K562 (cell line): ENCODE data around the gene GNAT2. TPM values are rescaled to one million over a fixed set of nuclear protein-coding genes. Genes with fewer than 3 reads are reported as not detected.

Experiments used
- CC2D1A ChIP-seq: fragments of 450-650 bp; IDR thresholded peaks from 2 replicates; pipeline ENCODE4 v1.6.1; 2017; ENCODE audit warnings: mild to moderate bottlenecking
- CEBPB ChIP-seq: fragments of 450-650 bp; IDR thresholded peaks from 2 replicates; pipeline ENCODE4 v1.6.1; 2016; ENCODE audit warnings: missing genetic modification characterization, missing compliant biosample characterization
- CTBP1 ChIP-seq: fragments of 450-650 bp; IDR thresholded peaks from 2 replicates; pipeline ENCODE4 v1.6.1; 2016; ENCODE audit warnings: borderline replicate concordance
- EGR1 ChIP-seq: fragments of 450-650 bp; conservative IDR thresholded peaks from 2 replicates; pipeline ENCODE4 v1.6.1; 2017; ENCODE audit warnings: mild to moderate bottlenecking
- FOXA1 ChIP-seq: fragments of 450-650 bp; IDR thresholded peaks from 2 replicates; pipeline ENCODE4 v1.6.1; 2016; ENCODE audit warnings: mild to moderate bottlenecking, borderline replicate concordance
- HDAC8 ChIP-seq: fragments of 450-650 bp; IDR thresholded peaks from 2 replicates; pipeline ENCODE4 v1.6.1; 2016; ENCODE audit warnings: mild to moderate bottlenecking, missing genetic modification characterization, moderate library complexity, missing compliant biosample characterization
- L3MBTL2 ChIP-seq: fragments of 450-650 bp; IDR thresholded peaks from 2 replicates; pipeline ENCODE4 v1.6.1; 2016; ENCODE audit warnings: mild to moderate bottlenecking, moderate library complexity
- MTA3 ChIP-seq: fragments of 450-650 bp; formaldehyde crosslinking; IDR thresholded peaks from 2 replicates; pipeline ENCODE4 v1.6.1; 2017; ENCODE audit warnings: mild to moderate bottlenecking, borderline replicate concordance
- PKNOX1 ChIP-seq: fragments of 450-650 bp; IDR thresholded peaks from 2 replicates; pipeline ENCODE4 v1.6.1; 2016
- SETDB1 ChIP-seq: IDR thresholded peaks from one replicate; pipeline ENCODE4 v1.6.1; 2012; ENCODE audit warnings: low read length, control low read depth, inconsistent platforms
- SNRNP70 ChIP-seq: fragments of 200-400 bp; formaldehyde crosslinking; optimal IDR thresholded peaks from 2 replicates; pipeline ENCODE3; 2017; ENCODE audit warnings: low read depth, low read length
- TEAD1 ChIP-seq, 2 experiments: fragments of 450-650 bp in 1 of 2; sonication (generic) in 1 of 2; formaldehyde crosslinking; IDR thresholded peaks; 2 replicates each; pipeline versions ENCODE4 v1.4.0 to v1.8.0; 2020 to 2022; ENCODE audit warnings: mild to moderate bottlenecking in 2 of 2, missing genetic modification reagents in 1 of 2
- THRB ChIP-seq: fragments of 450-650 bp; formaldehyde crosslinking; conservative IDR thresholded peaks from 2 replicates; pipeline ENCODE4 v1.4.0; 2022; ENCODE audit warnings: mild to moderate bottlenecking, missing genetic modification characterization
- WHSC1 ChIP-seq: IDR thresholded peaks from one replicate; pipeline ENCODE4 v1.6.1; 2012; ENCODE audit warnings: low read length, control low read depth, inconsistent platforms
- ZBTB2 ChIP-seq: fragments of 450-650 bp; IDR thresholded peaks from 2 replicates; pipeline ENCODE4 v1.6.1; 2016; ENCODE audit warnings: antibody characterized with exemption
- ZBTB34 ChIP-seq: fragments of 250-450 bp; sonication (Bioruptor Pico); IDR thresholded peaks from 2 replicates; pipeline ENCODE4 v1.8.0; 2021; ENCODE audit warnings: mild to moderate bottlenecking, moderate library complexity
- ZBTB7A ChIP-seq: IDR thresholded peaks from 2 replicates; pipeline ENCODE4 v1.6.1; 2011; ENCODE audit warnings: low read depth, mild to moderate bottlenecking, low read length, moderate library complexity, borderline replicate concordance; ENCODE audit not compliant: control insufficient read depth
- ZEB2 ChIP-seq: fragments of 450-650 bp; IDR thresholded peaks from 2 replicates; pipeline ENCODE4 v1.6.1; 2016
- ZNF512 ChIP-seq: IDR thresholded peaks from 2 replicates; pipeline ENCODE4 v1.6.1; 2016; ENCODE audit warnings: missing genetic modification characterization, missing compliant biosample characterization
- ZNF561 ChIP-seq: fragments of 450-650 bp; formaldehyde crosslinking; conservative IDR thresholded peaks from 2 replicates; pipeline ENCODE4 v1.4.0; 2020; ENCODE audit warnings: mild to moderate bottlenecking, moderate library complexity
- ZNF583 ChIP-seq: fragments of 250-450 bp; sonication (Bioruptor Pico); IDR thresholded peaks from 2 replicates; pipeline ENCODE4 v1.4.0; 2020
- polyA plus RNA-seq, 8 experiments: library from polyadenylated mRNA; depleted of rRNA in 4 of 8; stranded (reverse) in 5 of 8; unstranded in 3 of 8; fragments of >200 nt; fragmentation: Nextera tagmentation in 2 of 8; fragmentation: Illumina TruSeq in 1 of 8; extraction: Ambion mirVana in 2 of 8; extraction: Trizol in 1 of 8; gene quantifications; 2 replicates each; pipeline versions ENCODE4 v1.2.1 to v1.2.3, GENCODE V29; 2011 to 2014; ENCODE audit warnings: inconsistent platforms in 1 of 8, missing spikeins in 1 of 8
- total RNA-seq, 7 experiments: library from RNA; depleted of rRNA in 6 of 7; stranded (reverse); fragments of >200 nt in 6 of 7; fragmentation: Illumina TruSeq in 2 of 7; extraction: Trizol in 2 of 7; gene quantifications; 2 replicates each; pipeline versions ENCODE4 v1.2.1 to v1.2.3, GENCODE V29; 2011 to 2021; ENCODE audit warnings: low replicate concordance in 1 of 7

Gene GNAT2
- total and polyA plus RNA-seq, 9 of the 15 experiments (the other 6 are each of a cell fraction or from before 2014, with no cell fraction given): 0.06 to 0.52 (median 0.24) TPM; not detected in 1

DNA sequence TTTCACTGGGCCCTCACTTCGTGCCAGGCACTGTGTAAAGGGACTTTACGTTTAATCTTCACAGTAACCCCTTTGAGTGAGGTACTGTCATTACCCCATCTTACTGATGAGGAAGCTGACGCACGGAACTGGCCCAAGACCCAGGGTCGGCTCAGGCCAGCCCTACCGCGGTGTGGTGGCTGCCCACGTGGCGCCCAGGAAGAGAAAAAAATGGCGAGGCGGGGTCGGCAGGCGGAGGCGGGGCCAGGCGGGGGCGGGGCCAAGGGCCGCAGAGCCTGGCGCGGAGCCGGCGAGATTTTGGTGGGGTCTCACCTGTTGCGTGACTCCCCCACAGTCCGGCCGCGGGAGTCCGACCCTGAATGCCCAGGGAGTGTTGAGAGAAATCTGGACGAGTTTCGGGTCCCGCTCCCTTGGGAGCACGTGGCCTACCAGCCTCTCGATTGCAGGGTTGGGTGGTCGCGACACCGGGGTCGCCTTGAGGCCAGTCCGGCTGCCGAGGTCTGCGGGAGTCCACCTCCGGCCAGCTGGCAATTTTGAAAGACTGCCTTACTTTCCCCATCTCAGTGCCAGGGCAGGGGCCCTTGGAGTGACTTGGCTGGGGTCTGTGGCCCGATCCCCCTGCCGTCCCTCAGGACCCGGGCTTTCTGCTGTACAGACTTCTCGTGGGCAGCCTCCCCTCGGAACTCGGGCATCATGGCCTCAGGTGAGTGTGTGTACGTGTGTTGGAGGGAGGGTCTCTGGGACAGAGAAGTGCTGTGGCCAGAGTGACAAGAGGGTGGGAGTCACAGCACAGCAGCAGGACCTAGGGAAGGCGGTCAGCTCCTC, at the start of gene GNAT2, which contains the start of gene AMPD2 (continued):
- peak; percentile 63 for TF ChIP-seq PKNOX1
- no peak for TF ChIP-seq SETDB1
- peak; percentile 87 for TF ChIP-seq L3MBTL2
- TF ChIP-seq CC2D1A: no peak
- TF ChIP-seq THRB (CRISPR knock-in tag): no peak
- no peak for TF ChIP-seq ZEB2
- TF ChIP-seq TEAD1 (CRISPR knock-in tag; IDR thresholded peaks at IDR 0.05): peak in 1 of 2 experiments; percentile 91; a peak in 1 of 4 replicates
- no peak for TF ChIP-seq ZNF561
- 0 out of 2 replicates have a peak, but pooled peaks have one; percentile 5 for TF ChIP-seq HDAC8 (tag)
- peak; percentile 94; the same call in 1 of the 2 replicates for TF ChIP-seq ZBTB7A
- TF ChIP-seq SNRNP70: no peak
- TF ChIP-seq ZBTB34 (CRISPR knock-in tag): no peak
- peak; percentile 68; the same call in 1 of the 2 replicates for TF ChIP-seq CTBP1
- TF ChIP-seq CEBPB (tag): no peak
- TF ChIP-seq EGR1: peak; percentile 88
- TF ChIP-seq WHSC1: no peak
- 0 out of 2 replicates have a peak, but pooled peaks have one; percentile 14 for TF ChIP-seq ZBTB2
- TF ChIP-seq MTA3: peak; percentile 46; the same call in 1 of the 2 replicates
- no peak for TF ChIP-seq ZNF512
- no peak for TF ChIP-seq FOXA1
- TF ChIP-seq ZNF583: no peak
